RWPE2 (cell line): ENCODE results near the gene ARGLU1.

Source experiments
- ATAC-seq: fragments of 200-7000 bp; cut with Tn5 transposase; 3 replicates; pipeline ENCODE4 v1.9.1; 2021; ENCODE audit warnings: low read depth
- DNase-seq: peaks from one replicate; pipeline ENCODE4 v3.0.0-alpha.2; 2020; ENCODE audit warnings: low spot score
- H3K27ac ChIP-seq: fragments of 450-650 bp; 2 replicates; pipeline ENCODE4 v1.5.1; 2017; ENCODE audit warnings: mild to moderate bottlenecking; ENCODE audit not compliant: poor library complexity, severe bottlenecking
- H3K27me3 ChIP-seq: fragments of 250-450 bp; sonication (Bioruptor Pico); 2 replicates; pipeline ENCODE4 v1.5.1; 2021; ENCODE audit warnings: mild to moderate bottlenecking, moderate library complexity; ENCODE audit not compliant: insufficient read depth, poor library complexity, severe bottlenecking
- H3K36me3 ChIP-seq: fragments of 250-450 bp; sonication (Bioruptor Pico); 2 replicates; pipeline ENCODE4 v1.5.1; 2020; ENCODE audit warnings: low read depth, mild to moderate bottlenecking, moderate library complexity
- H3K4me1 ChIP-seq: fragments of 250-450 bp; sonication (Bioruptor Pico); 2 replicates; pipeline ENCODE4 v1.5.1; 2021; ENCODE audit warnings: mild to moderate bottlenecking, moderate library complexity; ENCODE audit not compliant: insufficient read depth, poor library complexity, severe bottlenecking
- H3K4me3 ChIP-seq: fragments of 250-450 bp; sonication (Bioruptor Pico); 2 replicates; pipeline ENCODE4 v1.5.1; 2021; ENCODE audit warnings: mild to moderate bottlenecking, moderate library complexity; ENCODE audit not compliant: severe bottlenecking
- H3K9me3 ChIP-seq: fragments of 250-450 bp; sonication (Bioruptor Pico); 2 replicates; pipeline ENCODE4 v1.5.1; 2021; ENCODE audit warnings: mild to moderate bottlenecking, moderate library complexity; ENCODE audit not compliant: severe bottlenecking
- TF ChIP-seq, protein P1 (sequence below): fragments of 450-650 bp; IDR thresholded peaks from one replicate; pipeline ENCODE4 v1.5.1; 2017; ENCODE audit warnings: mild to moderate bottlenecking, moderate library complexity; ENCODE audit not compliant: poor library complexity, severe bottlenecking

ARGLU1 gene

DNA sequence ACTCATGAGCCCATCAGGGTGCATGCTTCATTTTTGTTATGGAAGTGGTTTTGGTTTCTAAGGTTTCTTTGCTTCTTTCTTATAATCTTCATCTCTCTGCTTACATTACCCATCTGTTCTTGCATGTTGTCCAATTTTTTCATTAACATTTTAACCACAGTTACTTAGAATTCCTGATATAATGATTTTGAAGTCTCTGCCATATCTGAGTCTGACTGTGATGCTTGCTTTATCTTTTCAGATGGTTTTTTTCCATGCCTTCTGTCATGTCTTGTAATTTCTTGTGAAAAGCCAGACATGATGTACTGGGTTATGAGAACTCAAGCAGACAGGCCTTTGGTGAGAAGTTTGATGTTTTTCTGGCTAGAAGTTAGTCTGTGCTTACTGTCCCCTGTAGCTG, 8.0 kb upstream of the ARGLU1 start:
- DNase-seq (no peak), ATAC-seq (no peak)
- H3K9me3 ChIP-seq: no peaks in the 10 kb centered on the region
- no peaks in the 10 kb centered on the region for H3K4me1 ChIP-seq
- no peak overlapping the region for H3K4me3 ChIP-seq
- H3K27me3 ChIP-seq: no peaks in the 10 kb centered on the region
- no peaks in the 10 kb centered on the region for H3K36me3 ChIP-seq
- H3K27ac ChIP-seq: no peak overlapping the region
- TF ChIP-seq, protein P1, sequence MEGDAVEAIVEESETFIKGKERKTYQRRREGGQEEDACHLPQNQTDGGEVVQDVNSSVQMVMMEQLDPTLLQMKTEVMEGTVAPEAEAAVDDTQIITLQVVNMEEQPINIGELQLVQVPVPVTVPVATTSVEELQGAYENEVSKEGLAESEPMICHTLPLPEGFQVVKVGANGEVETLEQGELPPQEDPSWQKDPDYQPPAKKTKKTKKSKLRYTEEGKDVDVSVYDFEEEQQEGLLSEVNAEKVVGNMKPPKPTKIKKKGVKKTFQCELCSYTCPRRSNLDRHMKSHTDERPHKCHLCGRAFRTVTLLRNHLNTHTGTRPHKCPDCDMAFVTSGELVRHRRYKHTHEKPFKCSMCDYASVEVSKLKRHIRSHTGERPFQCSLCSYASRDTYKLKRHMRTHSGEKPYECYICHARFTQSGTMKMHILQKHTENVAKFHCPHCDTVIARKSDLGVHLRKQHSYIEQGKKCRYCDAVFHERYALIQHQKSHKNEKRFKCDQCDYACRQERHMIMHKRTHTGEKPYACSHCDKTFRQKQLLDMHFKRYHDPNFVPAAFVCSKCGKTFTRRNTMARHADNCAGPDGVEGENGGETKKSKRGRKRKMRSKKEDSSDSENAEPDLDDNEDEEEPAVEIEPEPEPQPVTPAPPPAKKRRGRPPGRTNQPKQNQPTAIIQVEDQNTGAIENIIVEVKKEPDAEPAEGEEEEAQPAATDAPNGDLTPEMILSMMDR: no peak

DNA sequence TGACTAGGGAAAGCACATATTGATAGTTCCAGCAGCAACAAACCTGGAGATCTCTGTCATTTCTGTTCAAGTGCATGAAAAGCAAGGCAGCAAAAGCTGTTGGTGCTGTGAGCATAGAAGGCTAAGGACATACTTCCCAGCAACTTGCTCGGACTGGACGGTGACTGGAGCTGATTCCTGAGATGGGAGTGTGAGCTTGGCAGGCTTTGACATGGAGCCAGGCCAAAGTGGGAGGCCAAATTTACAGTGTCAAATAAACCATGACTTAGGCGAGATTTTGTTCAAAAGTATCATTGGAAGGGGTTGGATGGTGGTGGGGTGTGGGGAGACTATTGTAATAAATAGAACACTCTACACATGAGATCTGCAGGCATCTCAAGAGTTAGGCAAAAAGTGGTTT, 5.9 kb upstream of the ARGLU1 start:
- Histone ChIP-seq H3K27me3 (no peaks in the 10 kb centered on the region), H3K4me3 (no peak overlapping the region), H3K4me1 (no peaks in the 10 kb centered on the region), H3K36me3 (no peaks in the 10 kb centered on the region), H3K27ac (no peak overlapping the region), H3K9me3 (no peaks in the 10 kb centered on the region)
- no peak for ATAC-seq
- no peak for DNase-seq
- TF ChIP-seq, protein P1: no peak

DNA sequence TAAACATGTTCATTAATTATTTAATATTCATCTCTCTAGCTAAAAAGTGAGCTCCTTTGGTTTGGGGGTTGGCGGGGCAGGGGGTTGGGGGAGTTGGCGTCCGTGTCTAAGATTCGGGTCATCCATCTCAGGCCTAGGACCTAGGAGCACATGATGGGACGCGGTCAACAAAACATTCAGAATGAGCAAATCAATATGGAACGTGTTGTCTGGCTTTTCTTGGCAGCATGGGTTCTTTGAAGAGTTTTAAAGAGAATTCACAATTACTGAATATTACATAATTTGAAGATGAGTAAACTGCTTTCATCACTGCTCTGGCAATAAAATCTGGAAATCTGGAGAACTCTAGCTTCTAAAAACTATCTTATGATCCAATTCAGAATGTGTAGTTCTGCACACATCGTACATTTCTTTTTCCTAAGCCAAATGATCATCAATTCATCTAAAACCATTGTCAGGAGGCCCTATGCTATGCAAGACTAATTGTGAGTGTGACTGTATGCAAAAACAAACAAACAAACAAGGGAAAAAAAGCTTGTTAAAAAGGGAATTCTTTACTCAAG, 5.4 kb upstream of the ARGLU1 start:
- no peak for DNase-seq
- H3K4me1 ChIP-seq: no peaks in the 10 kb centered on the region

DNA sequence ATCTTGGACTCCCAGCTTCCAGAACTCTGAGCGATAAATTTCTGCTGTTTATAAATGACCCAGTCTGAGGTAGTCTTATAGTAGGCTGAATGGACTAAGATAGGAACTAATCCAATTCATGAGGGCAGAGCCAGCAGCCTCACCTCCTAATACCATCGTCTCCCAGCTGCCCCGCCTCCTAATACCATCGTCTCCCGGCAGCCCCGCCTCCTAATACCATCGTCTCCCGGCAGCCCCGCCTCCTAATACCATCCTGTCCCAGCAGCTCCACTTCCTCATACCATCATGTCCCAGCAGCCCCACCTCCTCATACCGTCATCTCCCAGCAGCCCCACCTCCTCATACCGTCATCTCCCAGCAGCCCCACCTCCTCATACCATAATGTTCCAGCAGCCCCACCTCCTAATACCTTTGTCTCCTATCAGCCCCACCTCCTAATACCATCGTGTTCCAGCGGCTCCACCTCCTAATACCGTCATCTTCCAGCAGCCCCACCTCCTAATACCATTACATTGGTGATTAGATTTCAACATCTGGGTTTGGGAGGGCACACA, 2.4 kb upstream of the ARGLU1 start:
- peak; percentile 70 for ATAC-seq
- Histone ChIP-seq H3K4me1 (peaks cover 8% of the 10 kb centered on the region), H3K9me3 (no peaks in the 10 kb centered on the region), H3K27me3 (no peaks in the 10 kb centered on the region), H3K27ac (no peak overlapping the region), H3K36me3 (no peaks in the 10 kb centered on the region), H3K4me3 (no peak overlapping the region)
- TF ChIP-seq, protein P1: no peak
- peak; percentile 82 for DNase-seq

More for the DNA sequence above, 5.4 kb upstream of the ARGLU1 start:
- H3K27ac ChIP-seq: no peak overlapping the region
- H3K9me3 ChIP-seq: no peaks in the 10 kb centered on the region
- no peak for ATAC-seq
- TF ChIP-seq, protein P1: no peak
- H3K27me3 ChIP-seq: no peaks in the 10 kb centered on the region
- no peaks in the 10 kb centered on the region for H3K36me3 ChIP-seq
- H3K4me3 ChIP-seq: no peak overlapping the region
